ENCODE results near the gene C1GALT1C1L.
"Not testable (repeated sequence)": the region's sequence is repeated elsewhere in the genome, so short reads cannot be mapped to it uniquely, and the experiment has no call there.

C1GALT1C1L gene

DNA sequence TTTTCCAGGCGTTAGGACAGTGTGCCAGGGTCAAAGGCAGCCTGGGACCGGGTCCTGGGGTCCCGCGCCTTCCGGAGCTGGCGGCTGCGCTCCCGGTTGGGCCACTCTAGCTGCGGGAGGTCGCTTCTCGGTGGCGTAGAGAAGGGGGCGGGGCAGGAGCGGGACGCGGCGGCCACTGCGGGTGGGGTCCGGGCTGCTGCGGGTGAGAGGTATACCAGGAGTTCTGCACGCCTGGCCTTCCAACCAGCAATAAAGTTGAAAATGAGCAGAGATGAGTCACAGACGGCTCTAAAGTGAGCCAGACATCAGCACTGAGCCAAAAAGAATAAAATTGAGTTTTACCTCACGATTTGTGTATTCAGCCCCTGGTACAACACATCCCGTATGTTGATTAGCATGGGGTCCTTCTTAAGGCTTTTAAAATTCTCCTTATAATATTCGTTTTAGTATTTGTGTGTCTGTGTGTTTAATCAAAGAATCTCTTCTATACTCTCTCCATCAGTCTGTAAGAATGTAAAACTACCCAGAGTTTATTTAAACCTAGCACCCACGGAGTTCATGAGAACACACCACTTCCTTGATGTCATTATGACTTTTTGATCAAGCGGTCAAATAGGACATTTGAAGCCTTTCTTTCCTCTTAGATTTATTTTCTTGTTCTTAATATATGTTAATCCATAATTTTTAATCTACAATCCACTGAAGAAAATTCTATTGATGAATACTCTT lies at the start of gene C1GALT1C1L:
Gene C1GALT1C1L (minus strand): TSS at position 108 of the 729 bp plus-strand sequence. CDS start 107 bp downstream, at position 1.
- no peak for DNase-seq

GRCh38 chr2:43725711-43726246 lies 49.5 kb upstream of the C1GALT1C1L start:
- DNase-seq: no peak

DNA sequence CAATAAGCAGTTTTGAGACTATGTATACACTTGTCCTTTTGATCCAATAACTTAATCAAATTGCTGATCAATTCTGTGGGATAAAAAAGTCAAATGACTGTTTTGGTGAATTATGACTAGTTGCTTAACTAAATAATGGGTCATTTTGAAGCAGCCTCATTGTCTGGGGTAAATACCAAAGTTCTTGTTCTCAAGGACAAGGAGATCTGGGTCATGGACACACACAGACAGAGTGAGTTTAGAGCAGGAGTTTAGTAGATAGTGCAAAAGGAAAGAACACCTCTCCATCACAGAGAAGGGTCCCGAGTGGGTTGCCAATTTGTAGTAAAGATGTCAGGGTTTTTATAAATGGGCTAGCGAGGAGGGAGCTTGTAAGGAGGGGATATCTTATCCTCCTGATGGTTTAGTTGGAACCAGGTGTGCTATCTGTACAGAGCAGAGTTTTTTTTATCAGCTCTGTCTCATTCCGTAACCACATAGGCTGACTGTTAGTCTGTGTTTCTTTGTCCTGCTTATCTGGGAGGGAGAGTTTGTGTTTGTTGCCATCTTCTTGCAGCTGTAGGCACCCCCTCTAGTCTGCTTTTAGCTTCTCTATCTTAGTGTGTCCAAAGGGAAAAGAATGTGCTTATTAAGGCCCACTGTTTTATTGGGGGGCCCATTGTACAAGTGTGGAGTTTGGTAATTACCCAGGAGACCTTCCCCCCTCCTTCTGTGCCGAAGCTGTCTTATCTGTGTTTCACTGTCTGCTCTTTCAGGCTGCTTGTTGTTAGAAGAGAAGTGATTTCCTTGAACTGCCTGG lies 48.7 kb upstream of the C1GALT1C1L start:
- DNase-seq: no peak

GRCh38 chr2:43718530-43719124 lies 42.4 kb upstream of the C1GALT1C1L start:
- DNase-seq: no peak

DNA sequence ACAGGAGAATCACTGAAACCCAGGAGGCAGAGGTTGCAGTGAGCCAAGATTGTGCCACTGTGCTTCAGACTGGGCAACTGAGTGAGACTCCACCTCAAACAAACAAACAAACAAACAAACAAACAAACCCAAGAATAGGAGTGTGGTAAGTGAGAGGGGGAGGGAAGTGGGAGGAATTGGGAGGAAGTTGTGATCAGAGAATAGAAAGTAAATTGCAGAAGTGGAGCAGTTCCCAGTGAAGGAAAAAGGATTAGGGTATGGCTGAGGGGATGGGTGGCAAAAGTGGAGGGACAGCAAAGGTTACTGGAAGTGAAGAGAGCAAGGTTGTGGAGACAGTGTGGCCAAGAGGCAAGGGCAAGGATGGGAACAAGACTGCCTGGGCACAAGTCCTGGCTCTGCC lies 41.1 kb upstream of the C1GALT1C1L start:
- no peak for DNase-seq

DNA sequence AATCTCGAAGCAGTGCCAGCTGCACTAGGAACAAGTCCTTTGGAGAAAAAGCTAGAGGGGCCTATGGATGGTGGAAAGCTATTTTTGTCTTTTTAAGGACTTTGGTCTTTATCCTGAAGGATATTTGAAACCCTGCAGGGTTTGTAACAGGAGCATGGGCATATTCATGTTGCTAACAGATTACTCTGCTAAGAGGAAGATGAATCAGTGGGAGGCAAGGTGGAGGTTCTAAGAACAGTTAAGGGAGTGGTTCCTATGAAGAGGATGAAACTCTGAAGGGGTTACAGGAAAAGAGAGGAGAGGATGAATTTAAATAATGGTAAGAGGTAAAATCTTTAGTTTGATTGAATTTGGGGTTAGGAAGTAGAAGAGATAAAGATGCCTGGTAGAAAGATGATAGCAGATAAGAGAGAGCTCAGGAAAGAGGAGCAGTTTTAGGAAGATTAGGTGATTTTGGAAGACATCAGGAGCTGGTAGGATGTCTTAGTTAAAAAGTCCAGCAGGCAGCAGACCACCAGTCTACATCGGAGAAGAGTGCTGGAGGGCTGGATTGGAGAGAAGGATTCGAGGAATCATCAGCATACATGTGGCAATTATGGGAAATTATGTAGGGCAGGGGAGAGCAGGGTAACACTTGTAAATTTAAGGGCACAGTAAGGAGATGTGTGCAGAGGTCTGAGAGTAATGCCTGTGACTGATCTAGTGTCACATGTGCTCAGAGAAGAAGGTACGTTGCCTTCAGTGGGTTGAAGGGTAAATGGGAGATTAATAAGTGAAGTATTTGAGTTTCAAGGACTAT lies 39.3 kb upstream of the C1GALT1C1L start:
- no peak for DNase-seq

DNA sequence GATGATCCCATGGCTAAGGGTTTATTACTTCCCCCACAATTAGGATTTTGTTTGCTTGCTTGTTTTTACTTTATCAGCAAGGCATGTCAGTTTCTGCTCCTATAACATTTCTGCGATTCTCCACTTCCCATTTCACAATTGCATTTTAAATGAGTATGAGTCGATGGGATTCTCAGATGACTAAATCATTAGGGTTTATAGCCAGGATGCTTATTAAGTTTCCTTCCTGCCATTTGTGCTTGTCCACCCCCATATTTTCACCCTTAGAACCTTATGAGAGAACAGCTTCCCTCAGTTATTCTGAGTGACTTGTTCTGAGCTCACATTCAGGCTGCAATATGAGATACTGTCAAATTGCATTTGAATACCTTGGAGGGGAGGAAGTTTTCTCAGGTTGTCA lies 37.9 kb upstream of the C1GALT1C1L start:
- DNase-seq: no peak

- no peak for DNase-seq
These were observed 34.6 kb upstream of the C1GALT1C1L start for GRCh38 chr2:43710866-43711265.

DNA sequence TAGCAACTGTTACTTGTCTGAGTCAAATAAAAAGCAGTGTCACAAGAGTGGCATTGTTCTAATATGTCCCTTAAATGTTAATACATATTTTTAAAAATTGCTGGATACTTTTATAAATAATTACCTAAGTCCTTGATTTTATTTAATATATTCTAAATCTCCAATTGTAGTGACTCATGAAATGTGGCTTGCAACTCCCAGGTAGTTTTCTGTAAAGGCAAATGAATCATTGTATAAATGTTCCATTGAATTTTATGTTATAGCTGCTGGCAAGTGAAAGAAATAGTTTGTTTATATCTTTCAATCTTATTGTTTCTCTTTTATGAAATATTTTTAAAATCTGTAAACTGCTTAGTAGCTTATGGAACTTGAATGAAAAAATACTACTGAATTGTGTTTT lies 32.7 kb upstream of the C1GALT1C1L start:
- DNase-seq: no peak

- no peak for DNase-seq
These were observed 31.9 kb upstream of the C1GALT1C1L start for GRCh38 chr2:43708178-43708577.

- no peak for DNase-seq
These were observed 31.2 kb upstream of the C1GALT1C1L start for GRCh38 chr2:43707255-43708015.

DNA sequence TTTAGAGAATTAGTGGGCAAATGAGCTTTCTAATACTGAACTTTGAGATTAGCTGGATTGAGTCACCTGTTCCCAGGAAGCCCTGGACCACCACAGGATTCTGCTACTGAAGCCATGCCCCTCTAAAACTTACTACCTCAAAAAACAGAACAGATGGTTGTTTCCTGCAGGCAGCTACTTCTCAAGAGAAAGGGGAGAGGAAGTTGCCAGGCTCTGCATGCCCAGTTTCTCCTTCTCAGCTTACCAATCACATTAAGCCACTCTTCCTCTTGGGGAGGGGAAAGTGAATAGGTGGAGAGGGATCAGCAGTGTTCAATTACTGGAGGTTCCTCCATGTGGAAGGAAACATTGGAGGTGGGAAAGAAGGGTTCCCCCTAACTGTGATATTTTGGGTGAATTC lies 24.9 kb upstream of the C1GALT1C1L start:
- peak; percentile 41 for DNase-seq

DNA sequence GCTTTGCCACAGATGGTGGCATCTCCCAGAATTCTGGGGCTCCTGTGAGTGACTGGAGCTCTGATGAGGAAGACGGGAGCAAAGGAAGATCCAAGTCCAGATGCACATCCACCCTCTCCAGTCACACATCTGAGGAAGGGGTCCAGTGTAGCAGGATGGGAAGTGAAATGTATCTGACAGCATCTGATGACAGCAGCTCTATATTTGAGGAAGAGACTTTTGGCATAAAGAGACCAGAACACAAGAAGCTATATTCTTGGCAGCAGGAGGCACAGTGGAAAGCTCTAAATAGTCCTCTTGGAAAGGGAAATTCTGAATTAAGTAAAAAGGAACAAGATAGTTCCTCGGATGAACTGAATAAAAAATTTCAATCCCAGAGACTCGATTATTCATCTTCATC lies 23.5 kb upstream of the C1GALT1C1L start:
- DNase-seq: no peak

DNA sequence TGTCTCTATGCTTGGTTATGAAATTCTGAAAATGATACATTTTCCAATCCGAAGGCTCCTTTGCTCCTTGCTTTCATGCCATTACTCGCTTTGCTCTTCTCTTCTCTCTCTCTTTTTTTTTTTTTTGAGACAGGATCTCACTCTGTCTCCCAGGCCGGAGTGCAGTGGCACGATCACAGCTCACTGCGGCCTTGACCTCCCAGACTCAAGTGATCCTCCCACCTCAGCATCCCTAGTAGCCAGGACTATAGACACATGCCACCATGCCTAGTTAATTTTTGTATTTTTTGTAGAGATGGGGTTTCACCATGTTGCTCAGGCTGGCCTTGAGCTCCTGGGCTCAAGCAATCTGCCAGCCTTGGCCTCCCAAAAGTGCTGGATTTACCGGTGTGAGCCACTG lies 21.9 kb upstream of the C1GALT1C1L start:
- DNase-seq: not testable (repeated sequence)

DNA sequence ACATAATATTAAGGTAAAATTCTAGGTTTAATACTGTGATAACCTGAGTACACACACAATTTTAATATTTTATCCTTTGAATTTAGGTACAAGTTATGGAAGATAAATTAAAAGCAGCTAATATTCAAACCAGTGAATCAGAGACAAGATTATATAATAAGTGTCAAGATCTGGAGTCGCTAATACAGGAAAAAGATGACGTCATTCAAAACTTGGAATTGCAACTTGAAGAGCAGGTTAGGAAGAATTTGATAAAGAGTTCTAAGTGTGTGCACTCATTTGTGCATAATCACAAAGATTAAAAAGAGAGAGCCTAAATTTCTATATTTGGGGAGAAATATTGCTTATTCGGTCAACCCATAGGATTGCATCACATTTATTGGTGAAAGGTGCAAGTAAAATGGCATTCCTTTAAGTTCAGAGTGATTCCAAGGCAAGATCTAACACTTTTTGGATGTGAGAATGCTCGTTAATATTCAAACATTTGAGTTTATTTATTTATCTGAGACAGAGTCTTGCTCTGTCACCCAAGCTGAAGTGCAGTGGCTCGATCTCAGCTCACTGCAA lies 16.3 kb upstream of the C1GALT1C1L start:
- DNase-seq: no peak

- DNase-seq: no peak
These were observed 13.8 kb upstream of the C1GALT1C1L start for GRCh38 chr2:43689999-43690398.

- DNase-seq: no peak
These were observed 9.1 kb upstream of the C1GALT1C1L start for GRCh38 chr2:43685357-43685756.

DNA sequence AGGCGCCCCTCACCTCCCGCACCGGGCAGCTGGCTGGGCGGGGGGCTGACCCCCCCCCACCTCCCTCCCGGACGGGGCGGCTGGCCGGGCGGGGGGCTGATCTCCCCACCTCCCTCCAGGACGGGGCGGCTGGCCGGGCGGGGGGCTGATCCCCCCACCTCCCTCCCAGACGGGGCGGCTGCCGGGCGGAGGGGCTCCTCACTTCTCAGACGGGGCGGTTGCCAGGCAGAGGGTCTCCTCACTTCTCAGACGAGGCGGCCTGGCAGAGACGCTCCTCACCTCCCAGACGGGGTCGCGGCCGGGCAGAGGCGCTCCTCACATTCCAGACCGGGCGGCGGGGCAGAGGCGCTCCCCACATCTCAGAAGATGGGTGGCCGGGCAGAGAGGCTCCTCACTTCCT lies 1.6 kb upstream of the C1GALT1C1L start:
- not testable (repeated sequence) for DNase-seq

DNA sequence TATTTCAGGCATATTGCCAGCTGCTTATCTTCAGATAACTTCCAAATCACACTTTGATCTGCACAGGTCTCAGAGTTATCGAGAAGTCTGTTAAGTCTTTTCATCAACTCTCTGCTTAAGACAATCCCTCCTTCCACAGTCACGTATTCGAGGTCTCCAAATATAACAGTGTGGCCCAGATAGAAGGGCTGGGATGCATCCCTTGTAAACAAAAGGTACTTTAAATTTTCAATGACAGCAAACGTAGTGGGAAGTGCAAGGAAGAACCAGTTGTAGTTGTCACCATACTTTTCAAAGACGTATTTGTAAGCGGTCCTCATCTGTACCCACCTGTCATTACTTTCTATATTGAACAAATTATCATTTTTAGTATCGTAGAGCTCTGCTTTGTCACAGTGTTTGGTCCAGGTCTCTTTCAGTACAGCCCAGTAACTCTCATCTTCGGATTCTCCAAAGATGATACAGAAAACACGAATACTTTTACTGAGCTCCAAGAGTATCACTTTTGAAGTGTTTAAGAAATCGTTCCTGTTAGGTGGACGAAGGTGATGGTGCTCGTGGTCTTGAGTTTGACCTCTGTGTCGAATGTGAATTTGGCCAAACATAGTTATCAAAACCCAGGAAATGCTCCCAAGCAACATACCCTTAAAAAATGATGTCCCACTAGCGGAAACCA lies 445 bp downstream of the C1GALT1C1L start:
- no peak for DNase-seq

- DNase-seq: no peak
These were observed 19.0 kb downstream of the C1GALT1C1L start for GRCh38 chr2:43657241-43657640.

GRCh38 chr2:43653506-43653905 lies 22.7 kb downstream of the C1GALT1C1L start:
- no peak for DNase-seq
